GM19035 (cell line): ENCODE measurements around the gene LRRC72.

Experiments
- ATAC-seq: cut with Tn5 transposase; IDR thresholded peaks from one replicate; pipeline ENCODE4 v1.9.1; 2021; ENCODE audit not compliant: unreplicated experiment

Gene LRRC72

DNA sequence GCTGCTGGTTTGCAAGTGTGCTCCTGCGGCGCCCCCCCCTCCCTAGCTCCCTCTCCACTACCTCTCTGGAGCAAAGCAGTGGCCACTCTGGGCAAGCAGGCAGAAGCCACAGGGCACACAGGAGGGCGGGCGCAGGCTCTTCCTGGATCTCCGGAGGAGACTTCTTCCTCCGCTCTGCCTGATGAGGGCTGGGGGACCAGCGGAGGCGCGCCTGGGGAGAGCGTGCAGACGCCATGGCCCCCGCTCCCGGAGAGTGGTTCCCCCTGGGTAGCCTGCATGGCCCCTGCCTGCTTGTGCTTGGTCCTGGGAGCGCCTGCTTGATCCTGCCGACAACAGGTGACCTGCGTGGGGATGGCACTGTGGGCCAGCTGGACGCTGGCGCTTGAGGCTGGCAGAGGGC, 89.9 kb downstream of the LRRC72 start:
- ATAC-seq: no peak

DNA sequence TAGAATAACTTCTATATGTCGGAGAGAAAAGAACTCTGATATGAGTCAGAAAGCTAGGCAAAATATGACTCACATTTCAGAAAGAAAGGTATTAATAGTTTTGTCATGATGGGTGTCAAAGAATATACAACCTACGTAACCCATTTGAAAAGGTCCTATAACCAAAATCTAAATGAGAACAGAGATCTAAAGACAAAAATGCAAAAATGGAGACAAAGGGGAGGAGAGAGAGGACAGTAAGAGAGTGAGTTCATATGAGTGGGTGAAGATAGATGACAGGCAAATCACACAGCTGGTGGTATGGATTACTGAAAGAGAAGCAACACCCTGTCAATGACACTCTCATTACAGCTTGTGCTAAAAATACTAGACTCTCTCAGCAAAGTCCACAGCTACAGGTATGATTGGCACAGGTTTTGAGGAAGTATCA, 93.4 kb downstream of the LRRC72 start:
- ATAC-seq: peak; percentile 96

DNA sequence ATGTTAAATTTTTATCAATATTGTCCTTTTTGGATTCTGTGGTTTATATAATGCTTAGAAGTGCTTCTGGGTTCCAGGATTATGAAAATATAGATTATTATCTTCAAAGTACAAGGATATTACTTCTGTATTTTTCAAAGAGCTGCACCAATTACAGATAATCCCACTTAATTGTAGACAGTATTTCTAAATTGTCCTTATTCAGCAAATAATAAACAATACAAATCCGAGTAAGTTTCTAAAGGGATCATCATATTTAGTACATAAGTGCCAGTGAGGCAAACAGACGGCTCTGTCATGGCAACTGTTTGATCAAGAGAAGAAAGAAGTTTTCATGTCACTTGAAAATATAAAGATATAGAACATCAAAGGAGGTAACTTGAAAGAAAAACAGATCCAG, 99.8 kb downstream of the LRRC72 start:
- ATAC-seq: no peak

DNA sequence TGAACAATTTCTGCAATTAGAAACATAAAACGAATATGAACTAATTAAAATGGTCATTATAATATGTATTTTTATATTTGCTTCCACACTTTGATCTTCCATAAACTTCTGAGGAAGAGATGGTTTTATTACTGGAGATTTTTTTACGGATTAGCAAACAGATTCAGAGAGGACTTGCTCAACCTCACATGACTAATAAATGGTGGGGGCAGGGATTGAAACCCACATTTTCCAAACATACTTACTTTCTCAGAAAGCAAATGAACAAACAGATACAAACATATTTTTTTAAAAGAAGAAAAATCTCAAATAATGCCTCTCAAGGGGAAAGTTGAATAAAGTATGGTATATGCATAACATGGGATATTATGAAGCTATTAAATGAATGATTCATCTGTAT, 100.6 kb downstream of the LRRC72 start:
- ATAC-seq: no peak

DNA sequence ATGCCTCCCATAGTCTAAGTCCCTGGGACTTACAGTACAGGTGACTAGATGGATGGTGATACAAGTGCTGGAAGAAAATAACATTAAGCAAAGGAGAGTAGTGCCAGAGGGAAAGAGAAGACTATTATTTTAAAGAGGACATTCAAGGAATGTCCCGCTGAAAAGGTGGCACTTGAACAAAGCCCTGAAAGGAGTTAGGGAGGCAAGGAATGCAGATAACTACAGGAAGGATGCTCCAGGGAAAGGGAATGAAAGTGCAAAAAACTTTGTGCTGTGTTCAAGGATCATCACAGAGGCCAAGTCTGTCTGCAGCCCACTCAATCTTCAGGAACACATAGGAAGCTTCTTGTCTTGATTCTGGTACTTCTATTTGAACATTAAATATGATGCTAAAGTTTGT, 104.0 kb downstream of the LRRC72 start:
- ATAC-seq: no peak
